ENCODE measurements around the gene TULP1.

TULP1 gene

GRCh38 chr6:35496036-35496840, 16.5 kb downstream of the TULP1 start:
- no peak for DNase-seq

GRCh38 chr6:35495258-35496035, 17.2 kb downstream of the TULP1 start:
- no peak for DNase-seq

GRCh38 chr6:35494161-35494563, 18.5 kb downstream of the TULP1 start:
- DNase-seq, result no peak

- DNase-seq, result no peak
Observed at GRCh38 chr6:35493307-35493983, 19.3 kb downstream of the TULP1 start.

GRCh38 chr6:35492974-35493284, 19.8 kb downstream of the TULP1 start:
- no peak for DNase-seq

- no peak for DNase-seq
Observed at GRCh38 chr6:35492258-35492973, 20.3 kb downstream of the TULP1 start.

GRCh38 chr6:35491558-35492257, 21.0 kb downstream of the TULP1 start:
- DNase-seq, result no peak

- no peak for DNase-seq
Observed at GRCh38 chr6:35490821-35491557, 21.7 kb downstream of the TULP1 start.

GRCh38 chr6:35489995-35490791, 22.5 kb downstream of the TULP1 start:
- DNase-seq, result peak; percentile 21

GRCh38 chr6:35489066-35489465, 23.6 kb downstream of the TULP1 start:
- DNase-seq, result no peak

GRCh38 chr6:35488517-35488862, 24.2 kb downstream of the TULP1 start:
- DNase-seq, result no peak

- DNase-seq, result peak; percentile 16
Observed at GRCh38 chr6:35487658-35488516, 24.8 kb downstream of the TULP1 start.

GRCh38 chr6:35486005-35486925, 26.4 kb downstream of the TULP1 start:
- DNase-seq, result peak; percentile 89

GRCh38 chr6:35485402-35485877, 27.3 kb downstream of the TULP1 start:
- no peak for DNase-seq

- DNase-seq, result no peak
Observed at GRCh38 chr6:35484921-35485392, 27.7 kb downstream of the TULP1 start.

- no peak for DNase-seq
Observed at GRCh38 chr6:35483893-35484645, 28.6 kb downstream of the TULP1 start.

- no peak for DNase-seq
Observed at GRCh38 chr6:35483490-35483889, 29.2 kb downstream of the TULP1 start.

- DNase-seq, result no peak
Observed at GRCh38 chr6:35483062-35483461, 29.6 kb downstream of the TULP1 start.

Measured in NCI-H526 treated with DMSO at 0.1 percent for 48 hours (cell line).